Neural cell (in vitro differentiated cells): ENCODE data around the gene ANGPT4. TPM values are rescaled to one million over a fixed set of nuclear protein-coding genes. Genes with fewer than 3 reads are reported as not detected.

Source experiments
- H2AFZ ChIP-seq: fragments of 200-600, 300-800 bp; sonication (generic), shearing (Covaris generic); 2 replicates; pipeline ENCODE4 v1.6.0; 2014; ENCODE audit warnings: low read depth, mild to moderate bottlenecking, antibody characterized with exemption, low read length, moderate library complexity
- H3F3A ChIP-seq: fragments of 200-600 bp; shearing (Covaris generic); 2 replicates; pipeline ENCODE4 v1.6.1; 2016; ENCODE audit warnings: mild to moderate bottlenecking, moderate library complexity, mixed read lengths, antibody characterized with exemption, low read length; ENCODE audit not compliant: insufficient read depth, poor library complexity, severe bottlenecking
- H3K27ac ChIP-seq: fragments of 200-600, 300-800 bp; sonication (generic), shearing (Covaris generic); 2 replicates; pipeline ENCODE4 v1.5.1; 2014; ENCODE audit warnings: mild to moderate bottlenecking, low read length, moderate library complexity
- H3K27me3 ChIP-seq: fragments of 300-800, 200-600 bp; sonication (generic), shearing (Covaris generic); 2 replicates; pipeline ENCODE4 v1.6.0; 2014; ENCODE audit warnings: mild to moderate bottlenecking, low read depth, low read length, moderate library complexity; ENCODE audit not compliant: insufficient read depth
- H3K36me3 ChIP-seq: fragments of 300-800, 200-600 bp; sonication (generic), shearing (Covaris generic); 2 replicates; pipeline ENCODE4 v1.5.1; 2014; ENCODE audit warnings: mild to moderate bottlenecking, antibody characterized with exemption, low read length, moderate library complexity; ENCODE audit not compliant: insufficient read depth
- H3K4me2 ChIP-seq: fragments of 300-800, 200-600 bp; sonication (generic), shearing (Covaris generic); 2 replicates; pipeline ENCODE4 v1.6.0; 2014; ENCODE audit warnings: mild to moderate bottlenecking, low read length
- H3K4me3 ChIP-seq: fragments of 300-800, 200-600 bp; sonication (generic), shearing (Covaris generic); 2 replicates; pipeline ENCODE4 v1.5.1; 2014; ENCODE audit warnings: mild to moderate bottlenecking, low read length, moderate library complexity
- H3K79me2 ChIP-seq: fragments of 200-600 bp; shearing (Covaris generic); replicated peaks from 2 replicates; pipeline ENCODE4 v1.6.0; 2014; ENCODE audit warnings: mild to moderate bottlenecking, low read length, moderate library complexity; ENCODE audit not compliant: insufficient read depth
- H3K9ac ChIP-seq: fragments of 300-800, 200-600 bp; sonication (generic), shearing (Covaris generic); 2 replicates; pipeline ENCODE4 v1.6.1; 2016; ENCODE audit warnings: mild to moderate bottlenecking, low read length, mixed read lengths
- H3K9me2 ChIP-seq: fragments of 200-600 bp; shearing (Covaris generic); 2 replicates; pipeline ENCODE4 v1.6.1; 2016; ENCODE audit warnings: mild to moderate bottlenecking, low read length, mixed read lengths; ENCODE audit not compliant: insufficient read depth
- H3K9me3 ChIP-seq: fragments of 200-600, 300-800 bp; sonication (generic), shearing (Covaris generic); 2 replicates; pipeline ENCODE4 v1.6.1; 2016; ENCODE audit warnings: mild to moderate bottlenecking, mixed run types, low read length, moderate library complexity, mixed read lengths
- H4K20me1 ChIP-seq: fragments of 200-600 bp; shearing (Covaris generic); 2 replicates; pipeline ENCODE4 v1.6.1; 2016; ENCODE audit warnings: mild to moderate bottlenecking, mixed run types; ENCODE audit not compliant: insufficient read depth
- EP300 ChIP-seq: fragments of 450-650 bp; conservative IDR thresholded peaks from 2 replicates; pipeline ENCODE4 v1.6.1; 2014; ENCODE audit warnings: antibody characterized with exemption, mild to moderate bottlenecking, moderate library complexity; ENCODE audit not compliant: poor library complexity, severe bottlenecking
- EZH2 ChIP-seq: fragments of 200-600, 300-800 bp; shearing (Covaris generic), sonication (generic); IDR thresholded peaks from 2 replicates; pipeline ENCODE4 v1.6.1; 2014; ENCODE audit warnings: antibody characterized with exemption, low read length, borderline replicate concordance, mild to moderate bottlenecking; ENCODE audit not compliant: insufficient read depth, poor library complexity, severe bottlenecking
- MXI1 ChIP-seq: fragments of 450-650 bp; conservative IDR thresholded peaks from 2 replicates; pipeline ENCODE4 v1.6.1; 2014; ENCODE audit warnings: antibody characterized with exemption, mild to moderate bottlenecking; ENCODE audit not compliant: poor library complexity, severe bottlenecking
- POLR2AphosphoS5 ChIP-seq: IDR thresholded peaks from 2 replicates; pipeline ENCODE4 v1.6.1; 2012
- RAD21 ChIP-seq: fragments of 450-650 bp; conservative IDR thresholded peaks from 2 replicates; pipeline ENCODE4 v1.6.1; 2014; ENCODE audit warnings: antibody characterized with exemption, mild to moderate bottlenecking, moderate library complexity
- SMC3 ChIP-seq: fragments of 450-650 bp; conservative IDR thresholded peaks from 2 replicates; pipeline ENCODE4 v1.6.1; 2014; ENCODE audit warnings: antibody characterized with exemption, mild to moderate bottlenecking, moderate library complexity; ENCODE audit not compliant: poor library complexity
- TAF1 ChIP-seq: IDR thresholded peaks from 2 replicates; pipeline ENCODE4 v1.6.1; 2012; ENCODE audit warnings: low read depth
- polyA plus RNA-seq: library from polyadenylated mRNA; depleted of rRNA; stranded (reverse); fragments of >200 nt; gene quantifications from 2 replicates; pipeline ENCODE4 v1.2.3, GENCODE V29; 2014
- TF ChIP-seq, protein P1 (sequence below): fragments of 450-650 bp; IDR thresholded peaks from 2 replicates; pipeline ENCODE4 v1.5.1; 2014; ENCODE audit warnings: antibody characterized with exemption, mild to moderate bottlenecking, moderate library complexity; ENCODE audit not compliant: poor library complexity, severe bottlenecking
- TF ChIP-seq, protein P2 (sequence below): IDR thresholded peaks from 2 replicates; pipeline ENCODE4 v1.6.1; 2012; ENCODE audit warnings: borderline replicate concordance

ANGPT4 gene
- polyA plus RNA-seq, 1 donor from 2014 or later, result not detected

DNA sequence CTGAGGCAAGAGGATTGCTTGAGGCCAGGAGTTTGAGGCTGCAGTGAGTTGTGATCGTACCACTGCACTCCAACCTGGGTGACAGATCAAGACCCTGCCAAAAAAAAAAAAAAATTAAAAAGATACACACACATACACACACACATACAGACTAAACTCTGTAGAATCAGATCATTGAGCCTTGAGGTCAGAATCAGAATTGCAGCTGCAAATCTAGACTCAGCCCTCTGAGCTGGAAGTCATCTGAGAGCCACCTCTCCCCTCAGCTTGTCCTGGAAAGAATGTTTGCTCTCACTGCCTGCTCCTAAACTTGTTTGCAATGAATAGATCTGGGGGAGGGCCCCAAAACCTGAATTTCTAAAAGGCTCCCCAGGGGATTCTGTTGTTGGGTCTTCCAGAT, 41.4 kb upstream of the ANGPT4 start:
- no peaks in the 10 kb centered on the region for H3F3A ChIP-seq
- no peak overlapping the region for H3K27ac ChIP-seq
- H3K4me2 ChIP-seq, result no peak overlapping the region
- H3K79me2 ChIP-seq, result no peaks in the 10 kb centered on the region
- H2AFZ ChIP-seq, result no peak overlapping the region
- H4K20me1 ChIP-seq, result no peaks in the 10 kb centered on the region
- no peak overlapping the region for H3K9ac ChIP-seq
- no peaks in the 10 kb centered on the region for H3K27me3 ChIP-seq
- no peak overlapping the region for H3K4me3 ChIP-seq
- no peaks in the 10 kb centered on the region for H3K9me2 ChIP-seq
- TF ChIP-seq EP300 (no peak), MXI1 (no peak), TAF1 (no peak), EZH2 (no peak), SMC3 (no peak), POLR2AphosphoS5 (no peak), RAD21 (no peak)
- TF ChIP-seq, protein P1, sequence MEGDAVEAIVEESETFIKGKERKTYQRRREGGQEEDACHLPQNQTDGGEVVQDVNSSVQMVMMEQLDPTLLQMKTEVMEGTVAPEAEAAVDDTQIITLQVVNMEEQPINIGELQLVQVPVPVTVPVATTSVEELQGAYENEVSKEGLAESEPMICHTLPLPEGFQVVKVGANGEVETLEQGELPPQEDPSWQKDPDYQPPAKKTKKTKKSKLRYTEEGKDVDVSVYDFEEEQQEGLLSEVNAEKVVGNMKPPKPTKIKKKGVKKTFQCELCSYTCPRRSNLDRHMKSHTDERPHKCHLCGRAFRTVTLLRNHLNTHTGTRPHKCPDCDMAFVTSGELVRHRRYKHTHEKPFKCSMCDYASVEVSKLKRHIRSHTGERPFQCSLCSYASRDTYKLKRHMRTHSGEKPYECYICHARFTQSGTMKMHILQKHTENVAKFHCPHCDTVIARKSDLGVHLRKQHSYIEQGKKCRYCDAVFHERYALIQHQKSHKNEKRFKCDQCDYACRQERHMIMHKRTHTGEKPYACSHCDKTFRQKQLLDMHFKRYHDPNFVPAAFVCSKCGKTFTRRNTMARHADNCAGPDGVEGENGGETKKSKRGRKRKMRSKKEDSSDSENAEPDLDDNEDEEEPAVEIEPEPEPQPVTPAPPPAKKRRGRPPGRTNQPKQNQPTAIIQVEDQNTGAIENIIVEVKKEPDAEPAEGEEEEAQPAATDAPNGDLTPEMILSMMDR, result no peak
- TF ChIP-seq, protein P2, sequence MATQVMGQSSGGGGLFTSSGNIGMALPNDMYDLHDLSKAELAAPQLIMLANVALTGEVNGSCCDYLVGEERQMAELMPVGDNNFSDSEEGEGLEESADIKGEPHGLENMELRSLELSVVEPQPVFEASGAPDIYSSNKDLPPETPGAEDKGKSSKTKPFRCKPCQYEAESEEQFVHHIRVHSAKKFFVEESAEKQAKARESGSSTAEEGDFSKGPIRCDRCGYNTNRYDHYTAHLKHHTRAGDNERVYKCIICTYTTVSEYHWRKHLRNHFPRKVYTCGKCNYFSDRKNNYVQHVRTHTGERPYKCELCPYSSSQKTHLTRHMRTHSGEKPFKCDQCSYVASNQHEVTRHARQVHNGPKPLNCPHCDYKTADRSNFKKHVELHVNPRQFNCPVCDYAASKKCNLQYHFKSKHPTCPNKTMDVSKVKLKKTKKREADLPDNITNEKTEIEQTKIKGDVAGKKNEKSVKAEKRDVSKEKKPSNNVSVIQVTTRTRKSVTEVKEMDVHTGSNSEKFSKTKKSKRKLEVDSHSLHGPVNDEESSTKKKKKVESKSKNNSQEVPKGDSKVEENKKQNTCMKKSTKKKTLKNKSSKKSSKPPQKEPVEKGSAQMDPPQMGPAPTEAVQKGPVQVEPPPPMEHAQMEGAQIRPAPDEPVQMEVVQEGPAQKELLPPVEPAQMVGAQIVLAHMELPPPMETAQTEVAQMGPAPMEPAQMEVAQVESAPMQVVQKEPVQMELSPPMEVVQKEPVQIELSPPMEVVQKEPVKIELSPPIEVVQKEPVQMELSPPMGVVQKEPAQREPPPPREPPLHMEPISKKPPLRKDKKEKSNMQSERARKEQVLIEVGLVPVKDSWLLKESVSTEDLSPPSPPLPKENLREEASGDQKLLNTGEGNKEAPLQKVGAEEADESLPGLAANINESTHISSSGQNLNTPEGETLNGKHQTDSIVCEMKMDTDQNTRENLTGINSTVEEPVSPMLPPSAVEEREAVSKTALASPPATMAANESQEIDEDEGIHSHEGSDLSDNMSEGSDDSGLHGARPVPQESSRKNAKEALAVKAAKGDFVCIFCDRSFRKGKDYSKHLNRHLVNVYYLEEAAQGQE, result no peak
- H3K36me3 ChIP-seq, result no peaks in the 10 kb centered on the region
- no peaks in the 10 kb centered on the region for H3K9me3 ChIP-seq

DNA sequence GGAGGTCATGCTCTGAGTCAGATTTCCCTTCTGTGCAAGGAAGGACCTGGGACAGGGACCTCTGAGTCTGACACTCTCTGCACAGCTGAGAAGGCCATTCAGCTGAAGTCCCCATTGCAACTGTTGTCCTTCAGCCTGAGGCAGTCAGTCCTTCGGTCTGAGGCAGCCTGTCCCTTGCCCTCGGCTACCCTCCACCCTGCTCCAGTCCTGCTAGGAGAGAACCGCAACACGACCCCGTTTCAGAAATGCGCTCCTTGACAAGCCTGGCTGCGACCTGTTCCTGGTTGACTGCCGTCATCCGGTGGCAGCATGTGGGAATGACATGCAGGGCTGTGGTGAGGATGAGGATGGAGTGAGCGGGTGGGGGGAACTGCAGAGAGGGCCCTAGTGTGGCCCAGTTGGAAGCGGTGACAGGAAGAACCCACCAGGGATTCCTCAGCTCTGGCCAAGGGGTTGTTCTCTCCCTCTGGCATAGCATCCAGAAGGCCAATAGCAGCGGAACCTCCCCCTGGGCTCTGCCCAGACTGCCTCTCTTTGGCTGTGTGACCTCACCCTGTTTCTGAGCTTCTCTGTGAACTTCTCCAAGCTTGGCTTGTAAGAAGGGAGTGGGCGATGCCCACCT, 40.3 kb upstream of the ANGPT4 start:
- Histone ChIP-seq H4K20me1 (no peaks in the 10 kb centered on the region), H3K9ac (no peak overlapping the region), H3K79me2 (no peaks in the 10 kb centered on the region), H3K27me3 (no peaks in the 10 kb centered on the region), H3K9me3 (no peaks in the 10 kb centered on the region), H3K36me3 (no peaks in the 10 kb centered on the region), H2AFZ (no peak overlapping the region), H3F3A (no peaks in the 10 kb centered on the region), H3K4me3 (no peak overlapping the region), H3K9me2 (no peaks in the 10 kb centered on the region), H3K27ac (no peak overlapping the region), H3K4me2 (no peak overlapping the region)
- TF ChIP-seq MXI1, result no peak
- TF ChIP-seq POLR2AphosphoS5, result no peak
- TF ChIP-seq, protein P1, result peak; percentile 99
- TF ChIP-seq EP300, result no peak
- TF ChIP-seq TAF1, result no peak
- TF ChIP-seq EZH2, result no peak
- TF ChIP-seq, protein P2, result no peak
- TF ChIP-seq SMC3, result peak; percentile 99
- peak; percentile 100 for TF ChIP-seq RAD21
